ENCODE results near the gene MRPL41.
"Not testable (repeated sequence)": the region's sequence is repeated elsewhere in the genome, so short reads cannot be mapped to it uniquely, and the experiment has no call there.

MRPL41 gene

GRCh38 chr9:137521405-137521985, 30.2 kb upstream of the MRPL41 start:
- no peak for DNase-seq (ENCODE audit: low read depth in 3 of 3)

GRCh38 chr9:137522746-137523455, 28.8 kb upstream of the MRPL41 start:
- no peak for DNase-seq (ENCODE audit: low read depth in 3 of 3)

- DNase-seq (ENCODE audit: low read depth in 3 of 3) = no peak
Observed at GRCh38 chr9:137524161-137524980, 27.3 kb upstream of the MRPL41 start.

- no peak for DNase-seq (ENCODE audit: low read depth in 3 of 3)
Observed at GRCh38 chr9:137524981-137525317, 26.7 kb upstream of the MRPL41 start.

- DNase-seq (ENCODE audit: low read depth in 3 of 3) = no peak
Observed at GRCh38 chr9:137530331-137530730, 21.3 kb upstream of the MRPL41 start.

GRCh38 chr9:137531099-137531765, 20.4 kb upstream of the MRPL41 start:
- DNase-seq (ENCODE audit: low read depth in 3 of 3) = no peak

- DNase-seq (ENCODE audit: low read depth in 3 of 3) = not testable (repeated sequence)
Observed at GRCh38 chr9:137532891-137533468, 18.7 kb upstream of the MRPL41 start.

GRCh38 chr9:137534256-137535119, 17.2 kb upstream of the MRPL41 start:
- DNase-seq (ENCODE audit: low read depth in 3 of 3) = no peak

- DNase-seq (ENCODE audit: low read depth in 3 of 3) = no peak
Observed at GRCh38 chr9:137535120-137535428, 16.6 kb upstream of the MRPL41 start.

GRCh38 chr9:137536594-137537131, 15.0 kb upstream of the MRPL41 start:
- DNase-seq (ENCODE audit: low read depth in 3 of 3) = not testable (repeated sequence)

GRCh38 chr9:137538058-137538457, 13.6 kb upstream of the MRPL41 start:
- DNase-seq (ENCODE audit: low read depth in 3 of 3) = no peak

GRCh38 chr9:137540536-137540935, 11.1 kb upstream of the MRPL41 start:
- no peak for DNase-seq (ENCODE audit: low read depth in 3 of 3)

- no peak for DNase-seq (ENCODE audit: low read depth in 3 of 3)
Observed at GRCh38 chr9:137542486-137542885, 9.2 kb upstream of the MRPL41 start.

GRCh38 chr9:137543237-137543963, 8.3 kb upstream of the MRPL41 start:
- no peak for DNase-seq (ENCODE audit: low read depth in 3 of 3)

GRCh38 chr9:137544176-137544760, 7.4 kb upstream of the MRPL41 start:
- DNase-seq (ENCODE audit: low read depth in 3 of 3) = no peak

GRCh38 chr9:137545123-137545522, 6.6 kb upstream of the MRPL41 start:
- DNase-seq (ENCODE audit: low read depth in 3 of 3) = no peak

GRCh38 chr9:137547687-137548543, 3.8 kb upstream of the MRPL41 start:
- no peak for DNase-seq (ENCODE audit: low read depth in 3 of 3)

- DNase-seq (ENCODE audit: low read depth in 3 of 3) = peak in 1 of 3 experiments; percentile 43
Observed at GRCh38 chr9:137550231-137550621, 1.5 kb upstream of the MRPL41 start, which contains the start of gene PNPLA7. TSS of gene PNPLA7 (minus strand) at chr9:137550402. CDS start at chr9:137550197, 205 bp downstream.

- DNase-seq (ENCODE audit: low read depth in 3 of 3) = not testable (repeated sequence)
Observed at GRCh38 chr9:137550958-137551263, 768 bp upstream of the MRPL41 start.
